ENCODE data around the gene TTBK1.

DNA sequence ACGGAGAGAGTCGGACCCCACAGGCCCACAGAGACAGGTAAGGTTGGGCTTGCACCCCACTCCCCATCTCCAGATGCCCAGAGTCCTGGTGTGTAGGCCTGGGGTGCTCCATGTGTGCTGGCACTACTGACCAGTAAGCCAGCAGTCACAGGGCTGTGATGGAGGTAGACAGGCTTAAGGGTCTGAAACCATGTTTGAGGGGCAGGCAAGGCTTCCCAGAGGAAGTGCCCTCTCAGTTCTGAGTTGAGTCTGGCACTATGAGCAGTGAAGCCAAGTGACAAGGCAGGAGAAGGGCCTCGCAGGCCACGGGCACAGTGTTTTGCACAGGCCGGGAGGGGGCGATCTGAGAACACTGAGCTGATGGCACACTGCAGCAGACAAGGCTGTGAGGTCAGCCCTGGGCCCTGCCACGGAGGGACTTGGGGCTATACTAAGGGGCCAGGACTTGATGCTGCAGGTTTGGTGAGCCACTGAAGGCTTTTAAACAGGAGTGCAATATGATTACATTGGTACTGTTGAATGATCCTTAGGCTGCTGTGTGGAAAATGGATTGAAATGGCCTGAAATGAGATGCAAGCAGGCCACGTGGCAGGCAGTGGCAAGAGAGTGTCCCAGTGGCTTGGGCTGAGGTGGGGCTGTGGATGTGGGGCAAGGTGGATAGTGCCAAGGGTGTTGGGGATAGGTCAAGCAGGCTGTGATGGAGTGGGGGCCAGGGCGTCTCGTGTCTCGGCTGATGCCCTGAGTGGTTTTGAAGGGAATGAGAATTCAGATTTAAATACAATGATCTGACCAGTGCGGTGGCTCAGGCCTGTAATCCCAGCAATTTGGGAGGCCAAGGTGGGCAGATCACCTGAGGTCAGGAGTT, 20.3 kb downstream of the TTBK1 start:
- TF ChIP-seq, protein P1, sequence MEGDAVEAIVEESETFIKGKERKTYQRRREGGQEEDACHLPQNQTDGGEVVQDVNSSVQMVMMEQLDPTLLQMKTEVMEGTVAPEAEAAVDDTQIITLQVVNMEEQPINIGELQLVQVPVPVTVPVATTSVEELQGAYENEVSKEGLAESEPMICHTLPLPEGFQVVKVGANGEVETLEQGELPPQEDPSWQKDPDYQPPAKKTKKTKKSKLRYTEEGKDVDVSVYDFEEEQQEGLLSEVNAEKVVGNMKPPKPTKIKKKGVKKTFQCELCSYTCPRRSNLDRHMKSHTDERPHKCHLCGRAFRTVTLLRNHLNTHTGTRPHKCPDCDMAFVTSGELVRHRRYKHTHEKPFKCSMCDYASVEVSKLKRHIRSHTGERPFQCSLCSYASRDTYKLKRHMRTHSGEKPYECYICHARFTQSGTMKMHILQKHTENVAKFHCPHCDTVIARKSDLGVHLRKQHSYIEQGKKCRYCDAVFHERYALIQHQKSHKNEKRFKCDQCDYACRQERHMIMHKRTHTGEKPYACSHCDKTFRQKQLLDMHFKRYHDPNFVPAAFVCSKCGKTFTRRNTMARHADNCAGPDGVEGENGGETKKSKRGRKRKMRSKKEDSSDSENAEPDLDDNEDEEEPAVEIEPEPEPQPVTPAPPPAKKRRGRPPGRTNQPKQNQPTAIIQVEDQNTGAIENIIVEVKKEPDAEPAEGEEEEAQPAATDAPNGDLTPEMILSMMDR (IDR thresholded peaks at IDR 0.05 in 8 of 11, conservative IDR thresholded peaks at IDR 0.05 in 3 of 11), result peak; percentile 64 to 90 (median 80)
- no peak for TF ChIP-seq POLR2A (IDR thresholded peaks at IDR 0.05)
